Stimulated activated CD8-positive, alpha-beta memory T cell treated with anti-CD3 and anti-CD28 coated beads, Interleukin-7, amount 100 ng/mL, for 4 hours (primary cell): ENCODE results near the gene PCAT6.
"Not testable (repeated sequence)": the region's sequence is repeated elsewhere in the genome, so short reads cannot be mapped to it uniquely, and the experiment has no call there.

ENCODE experiments used
- DNase-seq, 2 donors: peaks; one replicate each; pipeline ENCODE4 v3.0.0-alpha.2; 2020; ENCODE audit warnings: low read depth in 2 of 2

The PCAT6 gene

DNA sequence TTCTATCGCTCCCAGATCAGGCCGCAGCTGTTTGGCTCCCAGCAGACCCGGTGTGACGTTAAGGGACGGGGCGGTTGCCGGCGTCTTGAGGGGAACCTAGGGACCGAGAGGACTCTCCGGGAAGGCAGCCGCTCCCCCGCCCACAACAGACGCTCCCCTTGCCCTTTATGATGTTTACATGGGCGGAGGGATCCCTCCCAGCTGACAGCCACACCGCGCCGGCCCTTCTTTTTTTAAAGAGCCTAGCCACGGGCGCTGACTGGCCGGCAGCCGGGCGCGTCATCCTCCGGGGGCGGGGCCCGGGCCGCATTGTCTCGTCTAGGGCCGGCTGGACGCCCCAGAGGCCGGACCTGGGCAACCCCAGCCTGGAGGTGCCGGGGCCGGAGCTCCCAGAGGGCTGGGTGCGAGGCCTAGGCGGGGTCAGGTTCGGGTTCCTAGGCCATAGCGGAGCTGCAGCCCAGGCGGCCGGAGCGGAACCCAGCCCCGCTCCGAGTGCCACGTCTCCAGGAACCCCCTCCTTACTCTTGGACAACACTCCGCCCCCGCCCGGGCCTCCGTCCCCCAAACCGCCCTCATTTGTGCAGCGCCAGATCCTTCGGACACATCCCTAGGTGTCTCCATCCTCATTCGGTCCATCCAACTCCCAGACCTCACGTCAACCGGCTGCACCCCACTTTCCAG lies at the start of gene PCAT6:
Gene PCAT6, plus strand, starts transcription at position 340 of the 681 bp plus-strand sequence.
- peak; percentile 76 to 83 for DNase-seq

DNA sequence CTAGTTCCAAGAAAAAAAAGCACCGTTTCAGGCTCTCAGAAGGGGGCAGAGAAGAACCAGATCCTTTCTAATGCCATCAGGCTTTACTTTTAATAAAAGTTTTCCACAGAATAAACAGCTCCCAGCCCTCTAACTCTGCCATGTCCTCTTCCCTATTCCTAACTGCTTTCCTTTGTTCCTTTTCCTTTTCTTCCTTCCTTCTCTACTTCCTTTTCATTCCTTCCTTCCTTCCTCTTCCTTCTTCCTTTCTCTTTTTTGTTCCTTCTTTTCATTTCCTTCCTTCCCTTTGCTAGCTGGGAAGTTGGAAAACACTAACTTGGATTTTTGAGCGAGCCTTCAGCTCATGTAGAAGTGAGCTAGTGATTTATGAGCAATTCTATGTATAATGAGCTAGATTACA lies 48.7 kb upstream of the PCAT6 start:
- DNase-seq, result no peak

DNA sequence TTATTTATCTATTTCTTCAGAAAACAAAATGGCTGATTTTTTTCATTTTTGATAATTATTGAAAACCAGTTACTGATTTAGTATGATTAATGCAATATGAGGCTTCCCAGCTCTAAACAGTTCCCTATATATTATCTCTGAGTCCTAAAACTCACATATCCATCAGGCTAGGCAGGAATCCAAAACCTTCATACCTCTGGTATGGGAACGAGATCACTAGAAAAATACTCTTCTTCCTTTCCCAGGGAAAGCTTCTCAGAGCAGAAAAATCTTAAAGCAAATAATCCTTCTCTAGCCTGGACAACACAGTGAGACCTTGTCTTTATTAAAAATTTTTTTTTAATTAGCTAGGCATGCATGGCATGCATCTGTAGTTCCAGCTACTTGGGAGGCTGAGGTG lies 45.0 kb upstream of the PCAT6 start:
- no peak for DNase-seq

DNA sequence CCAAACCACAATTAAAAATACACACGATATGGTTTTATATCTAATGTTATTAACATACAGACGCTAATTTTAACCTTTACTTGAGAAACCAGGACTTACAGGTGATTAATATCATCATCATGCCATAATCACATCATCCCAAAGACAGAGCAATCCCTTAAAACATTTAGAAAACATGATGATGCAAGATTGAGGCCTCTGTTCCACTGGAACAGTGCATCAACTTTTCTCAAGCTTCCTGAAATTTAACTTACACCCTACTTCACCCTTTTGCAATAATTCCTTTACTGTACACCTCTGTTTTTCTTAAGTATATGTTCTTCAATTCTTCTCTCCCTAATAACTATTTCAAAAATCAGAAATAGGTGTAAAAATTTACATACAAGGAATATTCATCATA lies 40.6 kb upstream of the PCAT6 start:
- no peak for DNase-seq

DNA sequence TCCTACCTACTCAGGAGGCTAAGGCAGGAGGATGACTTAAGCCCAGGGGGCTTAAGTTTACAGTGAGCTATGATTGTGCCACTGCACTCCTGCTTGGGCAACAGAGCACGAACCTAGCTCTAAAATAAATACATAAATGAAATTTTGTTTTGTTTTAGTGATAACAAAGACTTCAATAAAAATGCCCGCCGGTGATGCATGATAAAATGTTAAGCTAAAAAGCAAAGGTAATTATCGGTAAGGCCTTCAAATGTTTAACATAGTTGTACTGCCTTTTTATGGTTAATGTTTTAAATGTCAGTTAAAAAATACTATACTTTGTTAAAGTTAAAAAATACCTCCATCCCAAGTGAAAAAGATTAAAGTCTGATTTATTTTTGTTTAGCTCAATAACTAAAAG lies 29.6 kb upstream of the PCAT6 start:
- DNase-seq, result no peak

DNA sequence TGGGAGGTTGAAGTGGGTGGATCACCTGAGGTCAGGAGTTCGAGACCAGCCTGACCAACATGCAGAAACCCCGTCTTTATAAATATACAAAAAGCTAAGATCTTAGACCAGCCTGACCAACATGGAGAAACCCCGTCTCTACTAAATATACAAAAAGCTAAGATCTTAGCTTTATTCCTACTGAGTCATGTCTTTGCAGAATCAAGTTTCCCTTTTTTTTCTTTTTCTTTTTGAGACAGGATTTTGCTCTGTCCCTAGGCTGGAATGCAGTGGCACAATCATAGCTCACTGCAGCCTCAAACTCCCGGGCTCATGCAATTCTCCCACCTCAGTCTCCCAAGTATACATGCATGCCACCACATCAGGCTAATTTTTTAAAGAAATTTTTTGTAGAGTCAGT lies 23.9 kb upstream of the PCAT6 start:
- no peak for DNase-seq

DNA sequence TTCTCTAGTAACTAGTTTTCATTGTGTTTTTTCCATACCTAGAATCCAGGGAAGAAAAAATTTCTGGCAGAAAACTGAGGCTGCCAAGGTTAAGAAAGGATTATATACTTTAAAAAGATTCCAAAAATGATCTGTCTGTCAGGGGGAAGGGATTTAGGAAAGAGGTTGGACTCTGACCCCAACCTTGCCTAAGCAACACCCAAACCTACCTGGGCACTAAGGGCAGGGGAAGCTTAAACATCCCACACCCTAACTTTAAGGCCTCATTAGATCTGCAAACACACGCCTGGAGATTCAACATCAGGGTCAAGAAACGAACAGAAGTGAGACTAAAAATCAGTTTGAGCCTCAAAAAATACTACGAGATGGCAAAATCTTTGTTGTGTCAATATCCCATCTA lies 22.0 kb upstream of the PCAT6 start:
- no peak for DNase-seq

DNA sequence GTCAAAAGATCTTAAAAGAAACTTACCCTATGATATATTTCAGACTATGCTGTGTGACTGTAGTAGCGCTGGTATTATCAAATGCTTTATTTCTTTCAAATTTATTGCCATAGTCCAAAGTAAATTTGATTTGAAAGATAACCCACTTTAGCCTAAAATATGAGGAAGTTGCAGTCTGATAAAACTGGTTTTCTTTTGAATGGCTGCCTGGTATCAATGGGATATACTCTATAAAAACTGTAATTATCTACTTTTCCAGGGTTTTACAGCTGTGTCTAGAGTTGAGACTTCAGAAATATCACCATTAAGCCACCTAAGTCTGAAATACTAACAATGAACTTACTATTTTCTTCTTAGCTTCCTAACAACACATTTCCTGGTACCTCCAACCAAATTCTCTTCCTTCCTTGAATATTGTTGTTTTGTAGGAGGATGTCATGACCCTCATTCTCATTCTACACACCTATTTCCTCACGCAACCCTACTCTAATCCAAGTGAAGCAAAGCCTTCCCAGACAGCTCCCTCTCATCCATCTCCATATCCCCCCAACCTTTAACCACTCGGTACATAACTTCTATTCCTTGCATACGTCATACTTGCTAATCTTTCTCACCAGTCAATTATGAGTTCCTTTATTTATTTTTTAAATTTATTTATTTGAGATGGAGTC lies 19.5 kb upstream of the PCAT6 start:
- DNase-seq, result no peak

DNA sequence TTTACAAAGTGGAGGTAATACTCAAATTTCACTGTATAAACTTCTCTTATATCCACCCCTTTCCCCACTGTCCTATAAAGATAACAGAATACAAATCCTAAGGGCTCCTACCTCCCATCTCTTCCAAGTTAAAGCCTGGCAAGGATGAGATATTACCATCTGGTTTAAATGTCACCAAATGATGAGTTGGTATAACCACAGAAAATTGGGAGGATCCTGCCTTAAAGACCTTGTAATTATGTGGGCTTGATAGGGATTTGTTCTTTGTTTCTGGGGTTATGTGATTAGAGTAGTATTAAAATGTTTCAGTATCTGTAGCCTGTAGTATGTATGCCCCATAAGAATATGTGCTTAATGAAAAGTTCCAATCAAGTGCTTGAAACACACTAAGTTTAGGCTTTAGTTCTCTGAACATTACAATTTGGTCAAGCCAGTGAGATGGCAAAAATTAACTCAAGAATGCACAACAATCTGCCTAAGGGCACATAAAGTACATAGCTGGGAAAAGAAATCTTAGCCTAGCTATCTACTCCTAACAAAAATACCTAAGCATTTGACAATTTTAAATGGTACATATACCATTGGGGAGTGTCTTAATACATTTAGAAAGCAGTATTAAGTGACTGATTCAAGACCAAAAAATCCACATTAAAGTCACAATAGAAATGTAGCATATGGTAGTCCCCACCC lies 16.6 kb upstream of the PCAT6 start:
- no peak for DNase-seq

DNA sequence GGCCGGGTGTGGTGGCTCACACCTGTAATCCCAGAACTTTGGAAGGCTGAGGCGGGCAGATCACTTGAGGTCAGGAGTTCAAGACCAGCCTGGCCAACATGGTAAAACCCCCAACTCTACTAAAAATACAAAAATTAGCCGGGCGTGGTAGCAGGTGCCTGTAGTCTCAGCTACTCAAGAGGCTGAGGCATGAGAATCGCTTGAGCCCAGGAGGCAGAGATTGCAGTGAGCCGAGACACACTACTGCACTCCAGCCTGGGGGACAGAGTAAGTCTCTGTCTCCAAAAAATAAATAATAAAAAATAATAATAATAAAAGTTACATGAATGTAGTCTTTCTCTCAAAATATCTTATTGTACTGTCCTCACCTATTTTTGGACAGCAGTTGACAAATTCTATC lies 15.8 kb upstream of the PCAT6 start:
- not testable (repeated sequence) for DNase-seq

DNA sequence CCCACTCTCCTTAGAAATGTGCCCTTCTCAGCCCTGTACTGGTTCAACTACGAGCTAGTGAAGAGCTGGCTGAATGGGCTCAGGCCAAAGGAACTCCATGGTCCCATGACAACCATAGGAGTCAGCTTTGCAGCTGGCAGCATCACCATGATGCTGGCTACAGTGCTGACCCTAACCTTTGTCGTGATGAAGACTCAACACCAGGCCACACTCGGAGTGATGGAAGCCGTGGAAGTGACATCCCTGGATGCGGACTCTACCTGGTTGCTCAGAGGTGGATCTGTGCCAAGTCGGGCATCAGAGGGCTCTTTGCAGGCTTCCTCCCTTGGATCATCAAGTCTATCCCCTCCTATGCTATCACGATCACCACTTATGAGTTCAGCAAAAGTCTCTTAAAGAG lies 14.1 kb upstream of the PCAT6 start:
- no peak for DNase-seq

DNA sequence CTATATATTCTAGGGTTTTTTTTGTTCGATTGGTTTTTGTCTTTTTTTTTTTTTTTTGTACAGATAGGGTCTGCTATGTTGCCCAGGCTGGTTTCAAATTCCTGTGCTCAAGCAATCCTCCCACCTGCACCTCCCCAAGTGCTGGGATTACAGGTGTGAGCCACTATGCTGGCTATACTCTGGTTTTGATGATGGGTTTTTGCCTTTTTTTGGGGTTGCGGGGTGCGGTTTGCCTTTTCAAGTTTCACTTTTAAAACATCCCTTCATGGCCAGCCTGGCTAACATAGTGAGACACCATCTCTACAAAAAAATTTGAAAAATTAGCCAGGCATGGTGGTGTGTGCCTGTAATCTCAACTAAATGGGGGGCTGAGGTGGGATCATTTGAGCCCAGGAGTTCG lies 12.5 kb upstream of the PCAT6 start:
- DNase-seq, result no peak

DNA sequence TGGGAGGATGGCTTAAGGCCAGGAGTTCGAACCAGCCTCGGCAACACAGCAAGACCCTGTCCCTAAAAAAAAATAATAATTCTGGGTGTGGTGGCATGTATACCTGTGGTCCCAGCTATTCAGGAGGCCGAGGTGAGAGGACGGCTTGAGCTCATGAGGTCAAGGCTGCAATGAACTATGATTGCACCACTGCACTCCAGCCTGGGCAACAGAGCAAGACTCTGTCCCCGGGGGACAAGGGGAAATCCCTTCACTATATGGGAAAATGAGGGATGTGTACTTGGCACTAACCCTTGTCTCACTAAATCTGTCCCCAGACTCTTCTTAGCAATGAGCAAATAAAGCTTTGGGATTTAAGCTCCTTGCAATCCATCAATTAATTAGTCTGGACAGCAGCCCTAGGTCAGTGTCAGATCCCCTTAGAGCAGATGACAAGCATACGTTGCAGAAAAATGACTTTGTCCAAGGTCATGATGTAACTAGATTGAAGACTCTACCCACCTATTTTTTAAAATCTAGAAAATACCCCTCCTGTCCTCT lies 11.9 kb upstream of the PCAT6 start:
- DNase-seq, result no peak

DNA sequence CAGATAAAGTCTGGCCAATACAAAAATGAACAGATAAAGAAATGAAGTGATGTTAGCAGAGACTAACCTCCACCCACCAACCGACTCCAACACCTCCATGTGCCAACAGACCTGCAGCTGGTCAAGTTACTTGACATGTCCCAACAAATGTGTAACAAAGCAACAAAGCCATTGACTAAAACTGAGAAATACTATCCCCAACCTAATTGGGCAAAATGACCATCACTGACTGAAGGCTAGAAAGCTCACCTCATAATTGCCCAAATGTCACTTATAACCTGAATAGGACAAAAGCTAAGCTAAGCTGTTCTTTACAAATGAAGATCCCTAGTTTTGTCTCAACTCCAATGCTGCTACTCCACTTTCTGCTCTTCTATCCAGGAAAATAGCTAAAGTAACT lies 10.0 kb upstream of the PCAT6 start:
- no peak for DNase-seq

DNA sequence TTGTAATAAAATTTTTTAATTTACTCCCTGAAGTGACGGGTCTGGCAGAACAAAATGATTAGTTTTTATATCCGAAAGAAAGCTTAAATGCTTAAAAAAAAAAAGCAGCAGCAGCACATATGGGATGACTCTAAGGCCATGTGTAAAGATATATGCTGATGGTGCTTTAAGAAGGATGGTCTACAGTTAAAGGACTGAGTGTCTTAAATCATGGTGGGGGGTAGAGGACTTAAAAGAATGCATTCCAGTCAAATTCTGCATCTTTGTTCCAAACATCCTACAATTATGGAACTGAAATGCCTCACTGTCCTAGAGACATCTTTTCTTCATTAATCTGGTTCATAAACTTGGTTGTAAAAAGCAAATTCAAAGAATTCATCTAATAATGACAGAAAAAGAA lies 9.6 kb upstream of the PCAT6 start:
- no peak for DNase-seq

DNA sequence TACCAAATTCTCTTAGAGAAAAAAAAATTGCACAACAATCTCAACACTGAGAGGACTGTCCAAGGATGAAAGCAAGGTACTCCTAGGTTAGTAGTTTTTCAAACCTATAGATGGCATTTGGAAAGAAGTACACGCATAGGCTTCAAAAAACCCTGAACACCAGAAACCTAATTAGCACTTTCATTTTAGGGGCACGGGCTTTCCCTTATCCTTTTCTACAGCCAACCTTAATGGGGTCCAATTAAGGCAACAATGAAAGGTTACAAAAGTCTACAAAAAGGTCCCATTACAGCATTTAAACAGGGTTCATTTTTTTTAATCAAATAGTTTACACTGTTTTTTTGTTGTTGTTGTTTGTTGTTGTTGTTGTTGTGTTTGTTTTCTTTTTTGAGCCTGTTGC lies 8.7 kb upstream of the PCAT6 start:
- no peak for DNase-seq

DNA sequence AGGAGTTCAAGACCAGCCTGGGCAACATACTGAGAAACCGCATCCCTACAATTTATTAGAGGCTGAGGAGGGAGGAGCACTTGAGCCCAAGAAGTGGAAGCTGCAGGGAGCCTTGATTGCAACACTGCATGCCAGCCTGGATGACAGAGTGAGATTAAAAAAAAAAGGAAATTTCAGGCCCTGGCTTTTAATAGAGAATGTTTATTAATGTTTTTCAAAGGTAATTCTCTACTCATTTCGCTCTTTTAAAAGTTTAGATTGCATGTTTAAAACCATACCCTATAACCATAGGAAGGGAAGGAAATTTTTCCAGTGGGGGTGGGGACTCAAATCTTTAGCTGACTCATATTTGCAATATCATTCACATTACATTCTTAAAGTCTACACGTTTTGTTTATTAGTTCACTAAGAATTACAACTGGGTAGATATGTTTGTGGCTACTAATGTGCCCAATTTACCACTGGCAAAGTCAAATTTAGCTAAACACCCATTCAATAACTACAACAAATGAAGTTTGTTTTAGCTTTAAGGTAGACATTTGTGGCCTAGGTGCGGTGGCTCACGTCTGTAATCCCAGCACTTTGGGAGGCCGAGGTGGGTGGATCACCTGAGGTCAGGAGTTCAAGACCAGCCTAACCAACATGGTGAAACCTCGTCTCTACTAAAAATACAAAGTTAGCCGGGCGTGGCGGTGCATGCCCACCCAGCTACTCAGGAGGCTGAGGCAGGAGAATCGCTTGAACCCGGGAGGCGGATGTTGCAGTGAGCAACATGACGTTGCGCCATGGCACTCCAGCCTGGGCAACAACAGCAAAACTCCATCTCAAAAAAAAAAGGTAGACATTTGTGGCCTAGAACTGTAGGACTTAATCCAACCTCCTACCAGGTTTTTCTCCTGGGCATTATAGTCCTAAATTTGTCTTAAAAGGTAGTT lies 7.5 kb upstream of the PCAT6 start:
- DNase-seq, result no peak

DNA sequence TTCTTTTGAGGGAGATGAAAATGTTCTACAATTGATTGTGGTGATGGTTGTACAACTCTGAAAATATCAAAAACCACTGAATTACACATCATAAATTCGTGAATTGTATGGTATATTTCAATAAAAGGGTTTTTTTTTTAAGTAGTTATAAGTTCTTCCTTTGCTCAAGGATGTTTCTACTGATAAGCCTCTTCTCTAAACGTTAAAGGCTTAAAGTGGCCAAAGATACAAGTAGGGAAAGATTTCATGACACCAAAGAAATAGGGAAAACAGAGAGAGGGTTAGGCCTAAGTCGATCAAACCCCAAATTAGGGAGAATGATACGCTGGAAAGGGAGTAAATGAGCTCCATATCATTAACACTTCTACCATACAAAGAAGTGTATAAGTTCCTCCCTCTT lies 6.6 kb upstream of the PCAT6 start:
- DNase-seq, result no peak

DNA sequence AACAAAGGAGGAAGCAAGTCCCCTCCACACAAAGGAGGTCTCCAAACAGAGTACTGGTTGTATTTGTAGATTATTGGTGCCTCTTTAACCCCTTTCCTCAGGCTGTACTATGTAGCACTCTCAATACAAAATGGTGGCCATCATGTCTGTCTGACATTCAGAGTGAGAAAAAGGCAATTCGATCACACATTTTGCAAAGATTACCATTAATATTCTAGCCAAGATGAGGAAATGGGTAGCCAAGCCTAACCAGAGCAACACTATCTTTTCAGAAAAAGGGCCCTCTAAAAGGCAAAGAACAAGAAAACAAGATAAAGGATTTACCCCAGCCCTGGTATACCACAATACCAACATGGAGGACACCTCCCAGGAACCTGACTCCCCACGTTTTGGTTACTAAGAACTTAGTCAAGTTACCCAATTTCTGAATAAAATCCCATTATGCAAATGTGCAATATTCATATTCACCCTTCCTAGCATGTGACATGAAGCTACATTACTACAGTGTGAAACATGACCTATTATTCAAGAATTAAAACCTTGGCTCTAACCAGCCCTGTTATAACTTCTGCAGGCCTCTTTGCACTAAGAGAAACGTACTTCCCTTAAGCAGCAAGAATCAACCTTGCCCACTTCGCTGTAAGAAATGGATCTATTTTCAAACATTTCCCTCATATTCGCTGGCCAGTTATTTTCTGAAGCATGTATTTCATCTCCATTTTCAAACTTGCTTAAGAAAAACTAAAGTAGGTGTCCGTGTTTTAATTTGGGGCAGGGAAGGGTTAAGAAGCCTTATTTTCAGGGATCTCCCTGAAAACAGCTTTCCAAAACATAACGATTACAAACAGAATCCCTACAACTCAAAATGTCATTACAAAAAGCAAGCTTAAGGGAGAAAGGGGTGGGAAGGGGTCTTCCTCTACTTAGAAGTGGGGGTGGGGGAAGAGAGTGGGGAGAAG lies 4.6 kb upstream of the PCAT6 start:
- no peak for DNase-seq

DNA sequence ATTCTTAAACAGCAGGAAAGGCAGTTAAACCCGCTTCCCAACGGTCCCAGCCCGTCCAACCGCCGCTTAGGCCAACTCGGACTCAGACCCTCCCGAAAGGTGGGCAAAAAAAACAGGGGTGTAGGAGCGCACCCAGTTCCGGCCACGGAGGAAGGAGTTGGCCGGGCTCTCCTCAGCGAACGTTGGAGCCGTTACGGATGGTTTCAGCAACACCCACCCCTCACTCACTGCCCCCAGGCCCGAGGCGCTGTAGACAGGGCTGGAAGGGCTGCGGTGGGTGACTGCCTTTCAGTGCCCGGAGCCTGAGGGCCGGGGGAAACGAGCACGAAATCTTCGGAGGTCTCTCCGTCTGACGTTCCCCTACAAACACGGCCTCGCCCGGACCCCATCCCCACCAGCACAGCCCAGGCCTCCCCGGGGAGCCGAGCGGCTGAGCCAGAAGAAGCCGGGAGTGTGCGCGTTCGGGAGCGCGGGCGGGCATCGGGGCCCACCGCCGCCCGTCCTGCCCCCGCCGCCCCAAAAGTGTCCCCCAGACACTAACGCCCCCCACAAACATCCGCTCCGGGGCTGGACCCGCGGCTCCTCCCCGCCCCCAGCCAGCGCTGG lies 3.8 kb upstream of the PCAT6 start:
- DNase-seq, result no peak
